GM12873 (cell line): ENCODE results near the gene HIF1AN.
A peak's percentile ranks its signal among the peaks of the same experiment; 100 is the strongest.

ENCODE experiments used
- TF ChIP-seq, protein P1 (sequence below): IDR thresholded peaks from 2 replicates; pipeline ENCODE4 v1.5.1; 2012; ENCODE audit warnings: low read depth, mild to moderate bottlenecking, moderate library complexity, low read length, control low read depth; ENCODE audit not compliant: insufficient read depth; ENCODE audit errors: missing control alignments

Gene HIF1AN

GRCh38 chr10:100522107-100522801 lies 13.5 kb upstream of the HIF1AN start:
- TF ChIP-seq, protein P1, sequence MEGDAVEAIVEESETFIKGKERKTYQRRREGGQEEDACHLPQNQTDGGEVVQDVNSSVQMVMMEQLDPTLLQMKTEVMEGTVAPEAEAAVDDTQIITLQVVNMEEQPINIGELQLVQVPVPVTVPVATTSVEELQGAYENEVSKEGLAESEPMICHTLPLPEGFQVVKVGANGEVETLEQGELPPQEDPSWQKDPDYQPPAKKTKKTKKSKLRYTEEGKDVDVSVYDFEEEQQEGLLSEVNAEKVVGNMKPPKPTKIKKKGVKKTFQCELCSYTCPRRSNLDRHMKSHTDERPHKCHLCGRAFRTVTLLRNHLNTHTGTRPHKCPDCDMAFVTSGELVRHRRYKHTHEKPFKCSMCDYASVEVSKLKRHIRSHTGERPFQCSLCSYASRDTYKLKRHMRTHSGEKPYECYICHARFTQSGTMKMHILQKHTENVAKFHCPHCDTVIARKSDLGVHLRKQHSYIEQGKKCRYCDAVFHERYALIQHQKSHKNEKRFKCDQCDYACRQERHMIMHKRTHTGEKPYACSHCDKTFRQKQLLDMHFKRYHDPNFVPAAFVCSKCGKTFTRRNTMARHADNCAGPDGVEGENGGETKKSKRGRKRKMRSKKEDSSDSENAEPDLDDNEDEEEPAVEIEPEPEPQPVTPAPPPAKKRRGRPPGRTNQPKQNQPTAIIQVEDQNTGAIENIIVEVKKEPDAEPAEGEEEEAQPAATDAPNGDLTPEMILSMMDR = no peak

GRCh38 chr10:100522945-100523344 lies 12.8 kb upstream of the HIF1AN start:
- TF ChIP-seq, protein P1 = no peak

- TF ChIP-seq, protein P1 = no peak
Observed at GRCh38 chr10:100524206-100524605, 11.5 kb upstream of the HIF1AN start.

- TF ChIP-seq, protein P1 = peak; percentile 25
Observed at GRCh38 chr10:100524638-100525037, 11.1 kb upstream of the HIF1AN start.

DNA sequence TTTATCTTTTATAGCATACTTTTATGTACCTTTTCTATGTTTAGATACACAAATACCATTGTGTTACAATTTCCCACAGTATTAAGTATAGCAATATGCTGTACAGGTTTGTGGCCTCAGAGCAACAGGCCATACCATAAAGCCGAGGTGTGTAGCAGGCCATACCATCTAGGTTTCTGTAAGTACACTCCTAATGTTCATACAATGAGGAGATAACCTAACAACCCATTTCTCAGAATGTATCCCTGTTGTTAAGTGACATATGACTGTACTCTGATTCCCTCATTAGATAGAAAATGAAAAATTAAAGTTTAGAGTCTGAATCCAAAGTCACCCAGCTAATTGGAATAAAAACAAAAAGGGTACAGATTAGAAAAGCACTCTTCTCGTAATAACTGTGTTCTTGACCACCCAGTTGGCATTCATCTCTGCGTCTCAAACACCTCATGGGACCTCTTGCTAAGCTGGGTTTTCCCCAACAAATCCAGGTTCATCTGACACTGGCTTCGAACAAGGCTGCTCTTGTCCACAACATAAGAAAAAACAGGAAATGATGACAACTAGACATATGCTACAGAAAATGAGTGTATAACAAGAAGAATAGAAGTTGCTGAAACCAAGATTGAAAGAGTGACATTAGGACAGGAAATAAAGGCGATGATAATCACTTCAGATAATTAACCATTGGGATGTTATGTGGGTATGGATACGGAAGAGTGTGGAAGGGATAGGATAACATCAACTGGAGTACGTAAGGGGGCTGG lies 7.4 kb upstream of the HIF1AN start:
- TF ChIP-seq, protein P1 = no peak

DNA sequence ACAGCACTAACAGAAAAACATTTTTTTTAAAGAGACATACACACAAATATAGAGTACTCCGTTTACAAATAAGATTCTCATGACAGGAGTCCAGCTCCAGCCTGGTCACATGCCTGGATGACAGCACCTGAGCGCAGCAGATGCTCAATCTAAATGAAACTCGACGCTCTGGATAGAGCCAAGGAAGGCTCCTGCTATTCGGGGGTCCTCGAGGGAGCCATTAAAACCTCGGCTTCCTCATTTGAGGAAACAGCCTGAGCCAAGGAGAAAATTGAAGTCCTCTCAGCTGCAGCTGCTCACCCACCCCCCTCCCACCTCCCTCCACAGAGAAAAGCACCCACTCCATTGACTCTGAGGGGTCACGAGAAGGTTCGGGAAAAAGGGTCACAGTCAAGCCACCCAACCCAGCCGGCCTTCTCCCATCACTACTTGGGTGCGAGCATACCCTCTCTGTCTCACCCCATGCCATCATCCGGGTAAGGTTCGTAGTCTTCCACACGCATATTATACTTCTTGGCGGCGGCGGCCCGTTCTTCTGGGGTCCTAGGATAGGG lies 6.7 kb upstream of the HIF1AN start:
- TF ChIP-seq, protein P1 = no peak
